NCI-H2227 (cell line): ENCODE results near the gene CASP5.
"Not testable (repeated sequence)": the region's sequence is repeated elsewhere in the genome, so short reads cannot be mapped to it uniquely, and the experiment has no call there.

Experiments
- DNase-seq: peaks from one replicate; lab custom pipeline; 2025; ENCODE audit not compliant: unreplicated experiment; lab: John Stamatoyannopoulos, UW

CASP5 gene

GRCh38 chr11:105033781-105034180 is 10.8 kb upstream of the CASP5 start:
- DNase-seq, result no peak

GRCh38 chr11:105033343-105033742 is 10.4 kb upstream of the CASP5 start:
- no peak for DNase-seq

- no peak for DNase-seq
These were observed 9.5 kb upstream of the CASP5 start for GRCh38 chr11:105032495-105032894.

- DNase-seq, result no peak
These were observed 4.7 kb upstream of the CASP5 start for GRCh38 chr11:105027678-105028077.

GRCh38 chr11:105024394-105024793 is 1.4 kb upstream of the CASP5 start:
- DNase-seq, result no peak

- no peak for DNase-seq
These were observed 441 bp downstream of the CASP5 start for GRCh38 chr11:105022527-105022926.

- DNase-seq, result no peak
These were observed 15.5 kb downstream of the CASP5 start for GRCh38 chr11:105007463-105007862.

- DNase-seq, result no peak
These were observed 17.5 kb downstream of the CASP5 start for GRCh38 chr11:105005451-105005845.

GRCh38 chr11:105004021-105004420 is 18.9 kb downstream of the CASP5 start:
- no peak for DNase-seq

- DNase-seq, result no peak
These were observed 19.8 kb downstream of the CASP5 start for GRCh38 chr11:105003151-105003550.

GRCh38 chr11:105000797-105001196 is 22.2 kb downstream of the CASP5 start:
- DNase-seq, result no peak

- no peak for DNase-seq
These were observed 22.8 kb downstream of the CASP5 start for GRCh38 chr11:105000167-105000566.

- DNase-seq, result no peak
These were observed 23.2 kb downstream of the CASP5 start for GRCh38 chr11:104999721-105000120.

GRCh38 chr11:104997288-104997687 is 25.7 kb downstream of the CASP5 start:
- DNase-seq, result no peak

- no peak for DNase-seq
These were observed 28.0 kb downstream of the CASP5 start for GRCh38 chr11:104995001-104995408.

GRCh38 chr11:104992781-104993180 is 30.2 kb downstream of the CASP5 start:
- DNase-seq, result no peak

- no peak for DNase-seq
These were observed 31.0 kb downstream of the CASP5 start for GRCh38 chr11:104991994-104992393.

- DNase-seq, result no peak
These were observed 38.2 kb downstream of the CASP5 start for GRCh38 chr11:104984808-104985207.

- no peak for DNase-seq
These were observed 43.1 kb downstream of the CASP5 start for GRCh38 chr11:104979839-104980238.

GRCh38 chr11:104973616-104974015 is 49.4 kb downstream of the CASP5 start:
- DNase-seq, result no peak

GRCh38 chr11:104972924-104973323 is 50.0 kb downstream of the CASP5 start:
- not testable (repeated sequence) for DNase-seq

GRCh38 chr11:104970756-104971155 is 52.2 kb downstream of the CASP5 start:
- DNase-seq, result no peak

GRCh38 chr11:104968856-104969776 is 53.9 kb downstream of the CASP5 start:
- DNase-seq, result peak; percentile 43
